Heart right ventricle (tissue), 16 donors: ENCODE results near the gene PPM1J. TPM values are rescaled to one million over a fixed set of nuclear protein-coding genes. Genes with fewer than 3 reads are reported as not detected.

Source experiments
- ATAC-seq, 8 donors: fragments of 200-7000 bp; cut with Tn5 transposase; one replicate each; pipeline ENCODE4 v1.9.1; 2020; ENCODE audit warnings: mild to moderate bottlenecking in 8 of 8, moderate library complexity in 8 of 8, moderate number of reproducible peaks in 1 of 8
- DNase-seq, 2 donors: peaks; one replicate each; pipeline ENCODE4 v3.0.0-alpha.2; 2020
- H3K27ac ChIP-seq, 10 donors: fragments of 200-600 bp; sonication (generic) in 2 of 10; one replicate each; pipeline versions ENCODE4 v1.5.0 to v1.8.0; 2020 to 2022; ENCODE audit warnings: mild to moderate bottlenecking in 3 of 10
- H3K27me3 ChIP-seq, 7 donors: fragments of 200-600 bp; one replicate each; pipeline ENCODE4 v1.8.0; 2021 to 2022; ENCODE audit warnings: mild to moderate bottlenecking in 2 of 7
- H3K36me3 ChIP-seq, 9 donors: fragments of 200-600 bp; sonication (generic) in 1 of 9; one replicate each; pipeline versions ENCODE4 v1.5.0 to v1.8.0; 2020 to 2022; ENCODE audit warnings: mild to moderate bottlenecking in 2 of 9
- H3K4me1 ChIP-seq, 9 donors: fragments of 200-600 bp; sonication (generic) in 1 of 9; one replicate each; pipeline versions ENCODE4 v1.5.0 to v1.8.0; 2020 to 2022; ENCODE audit warnings: mild to moderate bottlenecking in 4 of 9
- H3K4me3 ChIP-seq, 10 donors: fragments of 200-600 bp; sonication (generic) in 2 of 10; one replicate each; pipeline versions ENCODE4 v1.5.0 to v1.8.0; 2020 to 2022; ENCODE audit warnings: mild to moderate bottlenecking in 7 of 10, moderate library complexity in 2 of 10
- H3K9me3 ChIP-seq, 11 donors: fragments of 200-600 bp in 10 of 11; sonication (generic) in 2 of 11; one replicate each; pipeline versions ENCODE4 v1.5.0 to v1.8.0; 2013 to 2022; ENCODE audit warnings: mild to moderate bottlenecking in 2 of 11, control low read depth in 1 of 11, moderate library complexity in 1 of 11
- WGBS, 2 donors: extraction: QIAGEN DNeasy Blood & Tissue Kit; methylation state at CpG; one replicate each; pipeline ENCODE4 v1.1.7; 2013; ENCODE audit warnings: inconsistent platforms in 1 of 2; 5-methylcytosine and 5-hydroxymethylcytosine counted together
- intact Hi-C, 10 donors: fragments of 100-400 bp; cut with DNase I; formaldehyde crosslinking; loops; one replicate each; pipeline versions ENCODE4 v1.11.1 to v1.14.2; 2022
- polyA plus RNA-seq, 2 donors: library from polyadenylated mRNA; stranded (reverse); fragments of 200-250 nt; gene quantifications; one replicate each; pipeline ENCODE4 v1.2.3, GENCODE V29; 2013
- total RNA-seq, 10 donors: library from RNA; stranded (reverse); fragmentation: NEBNext Ultra II Directional in 3 of 10; extraction: Animal tissue kit (Norgen Biotek cat#: 25700) in 3 of 10; gene quantifications; one replicate each; pipeline versions ENCODE4 v1.2.1 to v1.2.4, GENCODE V29; 2021 to 2023
- TF ChIP-seq, protein P1 (sequence below), 9 donors: fragments of 200-600 bp; sonication (generic) in 2 of 9; IDR thresholded peaks; one replicate each; pipeline versions ENCODE4 v1.5.0 to v1.8.0; 2021 to 2022; ENCODE audit warnings: antibody characterized with exemption in 9 of 9, mild to moderate bottlenecking in 5 of 9, moderate library complexity in 1 of 9
- donor health status: Arrhythmogenic right ventricular cardiomyopathy.
- donor health status: ischemic (EF 13 %, LVEDD 7.1; RV severe dilation, severe dysfunction).
- donor health status: healthy with polysubstance abuse.
- donor health status: DM: no; HTN: yes; CAD: no.
- donor health status: DM: no; HTN: no; CAD: no.
- donor health status: ischemic (EF 25% LVEDD 6.9; RV normal size, moderate dysfunction).
- donor health status: ischemic (EF 25% LVEDD 5.7; RV mildly dilated, moderate dysfunction).
- donor health status: healthy.
- donor health status: DM: yes; HTN: yes; CAD: no.
- donor health status: Ischemic cardiomyopathy.
- donor health status: ischemic (EF 35%, LVEDD 5.7; RV mildly dilated, moderate dysfunction).
- donor health status: nonischemic (EF 11% LVEDD 7.7; RV severe dilation, severe dysfunction).
- donor health status: DM: yes; HTN: yes; CAD: no.
- donor health status: PGD.
- donor health status: ischemic (EF 29% LVEDD 5.4; RV normal size, mild dysfunction).
- donor health status: nonischemic (EF 23%, LVEDD 6.1; RV moderate dilation, normal function).

The PPM1J gene
- total and polyA plus RNA-seq, 12 donors = 2.4 to 11.0 (median 8.1) TPM

- TF ChIP-seq, protein P1, sequence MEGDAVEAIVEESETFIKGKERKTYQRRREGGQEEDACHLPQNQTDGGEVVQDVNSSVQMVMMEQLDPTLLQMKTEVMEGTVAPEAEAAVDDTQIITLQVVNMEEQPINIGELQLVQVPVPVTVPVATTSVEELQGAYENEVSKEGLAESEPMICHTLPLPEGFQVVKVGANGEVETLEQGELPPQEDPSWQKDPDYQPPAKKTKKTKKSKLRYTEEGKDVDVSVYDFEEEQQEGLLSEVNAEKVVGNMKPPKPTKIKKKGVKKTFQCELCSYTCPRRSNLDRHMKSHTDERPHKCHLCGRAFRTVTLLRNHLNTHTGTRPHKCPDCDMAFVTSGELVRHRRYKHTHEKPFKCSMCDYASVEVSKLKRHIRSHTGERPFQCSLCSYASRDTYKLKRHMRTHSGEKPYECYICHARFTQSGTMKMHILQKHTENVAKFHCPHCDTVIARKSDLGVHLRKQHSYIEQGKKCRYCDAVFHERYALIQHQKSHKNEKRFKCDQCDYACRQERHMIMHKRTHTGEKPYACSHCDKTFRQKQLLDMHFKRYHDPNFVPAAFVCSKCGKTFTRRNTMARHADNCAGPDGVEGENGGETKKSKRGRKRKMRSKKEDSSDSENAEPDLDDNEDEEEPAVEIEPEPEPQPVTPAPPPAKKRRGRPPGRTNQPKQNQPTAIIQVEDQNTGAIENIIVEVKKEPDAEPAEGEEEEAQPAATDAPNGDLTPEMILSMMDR (IDR thresholded peaks at IDR 0.05) = no peak
- no peaks in the 10 kb centered on the region for H3K27me3 ChIP-seq
- intact Hi-C loops = loop anchor here (1.0 to 10.0 kb wide), 16 partner anchors 32 to 972 kb away; partner anchors contain the start of genes CAPZA1 (in 6 of the 10), ST7L (in 6 of the 10), MOV10 (in 5 of the 10) and CTTNBP2NL (in 1 of the 10)
- peak within 1 kb of the TSS; percentile 96 to 100 (median 99) for H3K27ac ChIP-seq
- H3K9me3 ChIP-seq = no peaks in the 10 kb centered on the region
- WGBS, 2 donors = 1% methylated on average over 39 to 61 of the region's 61 CpGs
- peaks cover 14 to 51% (median 48%) of the 10 kb centered on the region in 9 donors for H3K4me1 ChIP-seq
- DNase-seq (peak; percentile 78 to 81), ATAC-seq (peak; percentile 63 to 88 (median 77))
- peaks cover 0 to 27% (median 12%) of the 10 kb centered on the region in 9 donors for H3K36me3 ChIP-seq
- H3K4me3 ChIP-seq = peak within 1 kb of the TSS; percentile 89 to 100 (median 98)
Measured at GRCh38 chr1:112706505-112707220, 8.5 kb downstream of the PPM1J start, which contains the start of gene RHOC. Gene RHOC (minus strand): TSS chr1:112707127. CDS start chr1:112703799, 3,328 bp downstream.

DNA sequence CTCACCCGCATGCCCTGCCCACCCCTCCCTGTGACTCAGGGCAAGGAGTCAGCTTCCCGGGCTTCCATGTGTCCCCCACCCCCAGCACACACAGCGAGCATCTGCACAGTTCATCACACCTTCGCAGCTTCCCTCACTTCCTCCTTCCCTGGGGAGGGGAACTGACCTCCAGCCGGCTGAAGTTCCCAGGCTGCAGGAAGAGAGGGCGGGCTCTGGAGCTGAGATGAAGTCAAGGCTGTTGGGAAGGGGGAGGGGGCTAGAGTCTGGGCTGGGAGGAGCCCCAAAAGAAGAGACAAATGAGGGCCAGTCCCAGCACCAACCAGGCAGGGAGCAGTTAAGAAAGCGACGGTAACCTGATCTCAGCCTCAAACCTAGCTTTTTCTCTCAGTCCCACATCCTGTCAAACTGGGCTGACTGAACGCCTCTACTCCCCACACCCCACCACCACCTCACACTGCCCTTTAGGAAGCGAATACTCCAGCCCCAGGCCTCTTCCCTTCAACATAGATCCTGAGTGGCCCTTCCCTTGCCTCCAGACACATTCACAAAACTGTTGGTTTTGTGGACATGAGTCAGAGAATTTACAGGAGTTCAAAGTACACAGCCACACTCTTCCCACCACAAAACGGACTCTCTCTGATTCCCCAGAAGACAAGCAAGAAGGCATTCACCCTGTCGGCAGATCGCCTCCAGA, 10.1 kb downstream of the PPM1J start:
- Histone ChIP-seq H3K27me3 (no peaks in the 10 kb centered on the region), H3K27ac (peak overlapping the region; percentile 81 to 100 (median 94)), H3K4me3 (peak overlapping the region; percentile 82 to 100 (median 98)), H3K4me1 (peaks cover 24 to 67% (median 64%) of the 10 kb centered on the region in 9 donors), H3K36me3 (peaks cover 0 to 42% (median 17%) of the 10 kb centered on the region in 9 donors), H3K9me3 (no peaks in the 10 kb centered on the region)
- 6 to 15% methylated on average over 13 of the region's 13 CpGs for WGBS, 2 donors
- intact Hi-C loops = loop anchor here in 9 of 10 donors (2.0 to 10.0 kb wide), 10 partner anchors 30 to 970 kb away; partner anchors contain the start of genes CAPZA1 (in 1 of the 9), CTTNBP2NL (in 1 of the 9), INKA2 (in 1 of the 9) and MOV10 (in 1 of the 9)
- TF ChIP-seq, protein P1 (IDR thresholded peaks at IDR 0.05) = no peak
- ATAC-seq (peak; percentile 52 to 76 (median 66)), DNase-seq (peak; percentile 85 to 96)

DNA sequence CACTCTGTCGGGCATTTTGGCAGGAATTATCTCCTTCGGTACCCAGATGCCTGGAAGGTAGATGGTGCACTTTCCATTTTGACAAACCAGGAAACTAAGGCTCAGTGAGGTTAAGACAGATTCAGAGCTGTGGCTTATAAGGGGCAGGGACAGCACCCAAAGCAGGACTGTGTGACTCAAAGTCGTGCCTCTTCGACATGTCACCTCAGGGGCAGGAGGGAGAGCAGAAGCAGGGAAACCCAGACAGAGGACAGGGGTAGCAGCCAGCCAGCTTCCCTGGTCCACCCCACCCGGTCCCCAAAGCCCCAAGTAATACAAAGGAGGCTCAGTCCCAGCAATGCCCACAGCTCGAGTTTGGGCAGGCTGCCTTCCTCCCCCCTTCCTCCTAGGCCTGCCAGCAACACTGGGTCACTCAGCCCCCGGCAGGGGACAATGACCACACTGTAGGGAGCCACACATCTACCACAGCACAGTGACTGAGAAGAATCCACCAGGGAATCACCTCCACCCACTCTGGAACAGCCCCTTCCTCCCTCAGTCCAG, 10.7 kb downstream of the PPM1J start:
- DNase-seq (no peak), ATAC-seq (no peak)
- H3K4me3 ChIP-seq = peak overlapping the region; percentile 18 to 100 (median 98)
- no peaks in the 10 kb centered on the region for H3K9me3 ChIP-seq
- intact Hi-C loops = loop anchor here in 4 of 10 donors (2.0 to 10.0 kb wide), 5 partner anchors 30 to 970 kb away; partner anchors contain the start of genes INKA2 (in 1 of the 4), MOV10 (in 1 of the 4) and WNT2B (in 1 of the 4)
- peak overlapping the region; percentile 47 to 100 (median 94) for H3K27ac ChIP-seq
- H3K27me3 ChIP-seq = no peaks in the 10 kb centered on the region
- TF ChIP-seq, protein P1 (IDR thresholded peaks at IDR 0.05) = no peak
- 22 to 28% methylated on average over 7 of the region's 7 CpGs for WGBS, 2 donors
- H3K36me3 ChIP-seq = peaks cover 0 to 48% (median 17%) of the 10 kb centered on the region in 9 donors
- H3K4me1 ChIP-seq = peaks cover 30 to 73% (median 70%) of the 10 kb centered on the region in 9 donors
